Right lobe of liver (tissue), 6 donors: ENCODE data around the gene DTNB. TPM values are rescaled to one million over a fixed set of nuclear protein-coding genes. Genes with fewer than 3 reads are reported as not detected.

Experiments
- ATAC-seq, 4 donors: fragments of 200-7000 bp; cut with Tn5 transposase; one replicate each; pipeline ENCODE4 v1.9.1; 2020; ENCODE audit warnings: mild to moderate bottlenecking in 4 of 4, moderate library complexity in 4 of 4
- DNase-seq, 3 donors: peaks; one replicate each; pipeline ENCODE4 v3.0.0-alpha.2; 2020
- H3K27ac ChIP-seq, 3 donors: fragments of 200-600 bp; one replicate each; pipeline ENCODE4 v1.8.0; 2022
- H3K27me3 ChIP-seq, 2 donors: fragments of 200-600 bp; one replicate each; pipeline ENCODE4 v1.8.0; 2022
- H3K36me3 ChIP-seq, 4 donors: fragments of 200-600 bp; sonication (generic) in 1 of 4; one replicate each; pipeline versions ENCODE4 v1.5.1 to v1.8.0; 2017 to 2022; ENCODE audit warnings: control low read depth in 1 of 4
- H3K4me1 ChIP-seq, 4 donors: fragments of 200-600 bp; sonication (generic) in 1 of 4; one replicate each; pipeline versions ENCODE4 v1.5.1 to v1.8.0; 2017 to 2022; ENCODE audit warnings: control low read depth in 1 of 4
- H3K4me3 ChIP-seq, 3 donors: fragments of 200-600 bp; one replicate each; pipeline ENCODE4 v1.8.0; 2022
- H3K9me3 ChIP-seq, 4 donors: fragments of 200-600 bp; sonication (generic) in 1 of 4; one replicate each; pipeline versions ENCODE4 v1.5.1 to v1.8.0; 2017 to 2022; ENCODE audit warnings: control low read depth in 1 of 4
- POLR2A ChIP-seq: fragments of 450-650 bp; IDR thresholded peaks from one replicate; pipeline ENCODE4 v1.6.1; 2017; ENCODE audit warnings: antibody characterized with exemption, mild to moderate bottlenecking
- WGBS: methylation state at CpG from one replicate; pipeline ENCODE4 v1.1.6; 2018; ENCODE audit warnings: low coverage, low lambda C conversion rate; ENCODE audit not compliant: insufficient coverage; ENCODE audit errors: missing lambda C conversion rate; 5-methylcytosine and 5-hydroxymethylcytosine counted together
- intact Hi-C, 2 donors: fragments of 100-400 bp; cut with DNase I; formaldehyde crosslinking; loops; one replicate each; pipeline versions ENCODE4 v1.11.2 to v1.14.1; 2022
- total RNA-seq, 6 experiments: library from RNA; depleted of rRNA in 2 of 6; stranded (reverse); fragments of >200 nt in 2 of 6; fragmentation: NEBNext Ultra II Directional in 3 of 6; extraction: Animal tissue kit (Norgen Biotek cat#: 25700) in 3 of 6; gene quantifications; one replicate each; pipeline versions ENCODE4 v1.1.0 to v1.2.4, GENCODE V29; 2016 to 2023
- TF ChIP-seq, protein P1 (sequence below), 4 donors: fragments of 200-600 bp in 3 of 4; fragments of 450-650 bp in 1 of 4; IDR thresholded peaks; one replicate each; pipeline versions ENCODE4 v1.5.1 to v1.8.0; 2016 to 2022; ENCODE audit warnings: antibody characterized with exemption in 4 of 4, mild to moderate bottlenecking in 2 of 4
- donor health status: DM: no; HTN: yes; CAD: no.
- donor health status: DM: no; HTN: no; CAD: no.
- donor health status: DM: no; HTN: no; CAD: no.
- donor health status: DM: no; HTN: yes; CAD: no.
- donor health status: DM: no; HTN: yes; CAD: no.

The DTNB gene
- total RNA-seq, 6 experiments from 2014 or later = 7.0 to 10.3 (median 8.8) TPM

DNA sequence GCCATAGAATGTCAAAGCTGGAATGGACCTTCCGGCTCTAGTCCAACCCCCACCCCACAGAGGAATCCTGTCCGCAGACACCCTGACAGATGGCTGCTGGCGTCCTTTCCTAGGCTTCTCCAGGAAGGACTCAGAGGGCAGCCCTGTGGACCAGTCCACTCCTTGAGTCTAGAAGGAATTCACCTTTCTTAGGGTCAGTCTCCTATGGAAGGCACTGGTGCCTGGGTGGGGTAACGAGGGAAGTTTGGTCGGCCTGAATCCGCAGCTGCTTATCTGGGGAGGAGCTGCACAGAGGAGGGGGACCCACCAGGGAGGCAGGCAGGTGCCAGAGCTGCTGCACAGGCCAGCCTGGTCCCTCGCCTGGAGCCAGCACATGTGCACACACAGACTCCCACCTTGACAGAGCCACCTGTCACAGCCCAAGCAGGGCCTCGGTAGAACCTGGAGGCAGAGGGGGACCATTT is 334.1 kb downstream of the DTNB start:
- intact Hi-C loops = no loop called here
- no peaks in the 10 kb centered on the region for H3K27me3 ChIP-seq
- WGBS = 63% methylated on average over 4 of the region's 8 CpGs
- DNase-seq (no peak), ATAC-seq (no peak)
- no peaks in the 10 kb centered on the region for H3K9me3 ChIP-seq
- TF ChIP-seq, protein P1, sequence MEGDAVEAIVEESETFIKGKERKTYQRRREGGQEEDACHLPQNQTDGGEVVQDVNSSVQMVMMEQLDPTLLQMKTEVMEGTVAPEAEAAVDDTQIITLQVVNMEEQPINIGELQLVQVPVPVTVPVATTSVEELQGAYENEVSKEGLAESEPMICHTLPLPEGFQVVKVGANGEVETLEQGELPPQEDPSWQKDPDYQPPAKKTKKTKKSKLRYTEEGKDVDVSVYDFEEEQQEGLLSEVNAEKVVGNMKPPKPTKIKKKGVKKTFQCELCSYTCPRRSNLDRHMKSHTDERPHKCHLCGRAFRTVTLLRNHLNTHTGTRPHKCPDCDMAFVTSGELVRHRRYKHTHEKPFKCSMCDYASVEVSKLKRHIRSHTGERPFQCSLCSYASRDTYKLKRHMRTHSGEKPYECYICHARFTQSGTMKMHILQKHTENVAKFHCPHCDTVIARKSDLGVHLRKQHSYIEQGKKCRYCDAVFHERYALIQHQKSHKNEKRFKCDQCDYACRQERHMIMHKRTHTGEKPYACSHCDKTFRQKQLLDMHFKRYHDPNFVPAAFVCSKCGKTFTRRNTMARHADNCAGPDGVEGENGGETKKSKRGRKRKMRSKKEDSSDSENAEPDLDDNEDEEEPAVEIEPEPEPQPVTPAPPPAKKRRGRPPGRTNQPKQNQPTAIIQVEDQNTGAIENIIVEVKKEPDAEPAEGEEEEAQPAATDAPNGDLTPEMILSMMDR (IDR thresholded peaks at IDR 0.05) = no peak
- no peak for TF ChIP-seq POLR2A
- no peaks in the 10 kb centered on the region for H3K36me3 ChIP-seq
- H3K27ac ChIP-seq = no peak overlapping the region
- H3K4me3 ChIP-seq = no peak overlapping the region
- peaks cover 0 to 7% (median 0%) of the 10 kb centered on the region in 4 donors for H3K4me1 ChIP-seq

DNA sequence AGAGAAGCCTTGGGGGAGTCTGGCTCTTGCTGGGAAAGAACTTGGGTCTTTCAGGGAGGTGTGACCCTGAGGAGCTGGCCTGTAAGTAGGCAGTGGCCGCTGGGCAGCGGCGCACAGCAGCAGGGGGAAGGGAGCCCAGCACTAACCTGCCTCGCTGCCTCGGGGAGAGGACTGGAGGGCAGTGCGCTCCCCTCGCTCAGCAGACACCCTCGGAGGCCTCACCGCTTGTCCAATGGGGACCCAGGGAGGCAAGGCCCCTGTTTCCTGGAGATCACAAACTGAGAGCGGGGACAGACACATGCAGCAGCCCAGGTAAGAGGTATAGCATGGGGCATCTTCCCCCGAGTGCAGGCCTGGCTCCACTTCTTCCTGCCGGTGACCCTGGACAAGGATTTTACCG is 335.0 kb downstream of the DTNB start:
- no peaks in the 10 kb centered on the region for H3K36me3 ChIP-seq
- H3K27ac ChIP-seq = no peak overlapping the region
- WGBS = 63% methylated on average over 5 of the region's 13 CpGs
- peaks cover 0 to 7% (median 0%) of the 10 kb centered on the region in 4 donors for H3K4me1 ChIP-seq
- DNase-seq = no peak
- no peaks in the 10 kb centered on the region for H3K27me3 ChIP-seq
- ATAC-seq = no peak
- H3K4me3 ChIP-seq = no peak overlapping the region
- no peaks in the 10 kb centered on the region for H3K9me3 ChIP-seq
- TF ChIP-seq POLR2A = no peak
- TF ChIP-seq, protein P1 (IDR thresholded peaks at IDR 0.05) = no peak
- intact Hi-C loops = no loop called here

DNA sequence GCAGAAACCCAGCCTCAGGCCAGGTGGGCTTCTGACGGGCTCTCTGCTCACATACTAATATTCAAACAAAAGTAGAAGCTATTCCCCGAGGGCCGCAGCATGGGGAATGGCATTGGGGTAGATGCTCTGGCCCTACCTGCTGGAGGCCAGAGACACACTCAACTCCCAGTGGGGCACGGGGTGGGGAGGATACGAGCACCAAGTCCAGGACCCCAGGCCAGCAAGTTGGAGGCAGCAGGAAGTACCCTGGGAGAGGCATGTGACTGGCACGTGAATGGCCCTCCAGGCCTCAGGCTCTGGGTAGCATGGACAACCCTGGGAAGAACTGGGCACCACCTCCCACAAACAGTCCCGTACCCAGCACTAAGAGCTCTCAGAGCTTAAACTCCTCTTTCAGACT is 335.5 kb downstream of the DTNB start:
- DNase-seq = no peak
- Histone ChIP-seq H3K4me1 (peaks cover 0 to 7% (median 0%) of the 10 kb centered on the region in 4 donors), H3K36me3 (no peaks in the 10 kb centered on the region), H3K27ac (no peak overlapping the region), H3K27me3 (no peaks in the 10 kb centered on the region), H3K9me3 (no peaks in the 10 kb centered on the region), H3K4me3 (no peak overlapping the region)
- intact Hi-C loops = no loop called here
- TF ChIP-seq, protein P1 (IDR thresholded peaks at IDR 0.05) = no peak
- TF ChIP-seq POLR2A = no peak
- no peak for ATAC-seq
- no CpG with 5 or more reads among the region's 7 CpGs for WGBS

DNA sequence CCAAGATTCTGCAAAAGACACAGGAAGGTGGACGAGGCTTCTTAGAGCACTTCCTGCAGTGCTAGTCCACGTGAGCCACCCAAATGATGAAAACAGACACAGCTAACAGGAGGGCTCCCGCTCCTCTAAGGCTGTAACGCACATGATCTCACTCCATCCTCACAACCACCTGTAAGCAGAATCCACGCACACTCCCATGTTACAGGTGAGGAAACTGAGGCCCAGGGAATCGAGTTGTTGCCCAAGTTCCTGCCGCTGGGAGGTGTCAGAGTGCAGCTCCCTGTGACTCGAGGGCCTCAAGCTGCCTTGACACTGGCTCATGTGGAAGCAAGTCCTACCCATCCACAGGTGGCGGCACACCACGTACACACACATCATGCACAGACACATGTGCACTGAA is 336.1 kb downstream of the DTNB start:
- no peaks in the 10 kb centered on the region for H3K9me3 ChIP-seq
- no peaks in the 10 kb centered on the region for H3K36me3 ChIP-seq
- no peak overlapping the region for H3K27ac ChIP-seq
- intact Hi-C loops = no loop called here
- 84% methylated on average over 8 of the region's 10 CpGs for WGBS
- H3K4me1 ChIP-seq = peaks cover 0 to 7% (median 0%) of the 10 kb centered on the region in 4 donors
- no peak for ATAC-seq
- H3K27me3 ChIP-seq = no peaks in the 10 kb centered on the region
- H3K4me3 ChIP-seq = no peak overlapping the region
- TF ChIP-seq, protein P1 (IDR thresholded peaks at IDR 0.05) = no peak
- no peak for TF ChIP-seq POLR2A
- no peak for DNase-seq

DNA sequence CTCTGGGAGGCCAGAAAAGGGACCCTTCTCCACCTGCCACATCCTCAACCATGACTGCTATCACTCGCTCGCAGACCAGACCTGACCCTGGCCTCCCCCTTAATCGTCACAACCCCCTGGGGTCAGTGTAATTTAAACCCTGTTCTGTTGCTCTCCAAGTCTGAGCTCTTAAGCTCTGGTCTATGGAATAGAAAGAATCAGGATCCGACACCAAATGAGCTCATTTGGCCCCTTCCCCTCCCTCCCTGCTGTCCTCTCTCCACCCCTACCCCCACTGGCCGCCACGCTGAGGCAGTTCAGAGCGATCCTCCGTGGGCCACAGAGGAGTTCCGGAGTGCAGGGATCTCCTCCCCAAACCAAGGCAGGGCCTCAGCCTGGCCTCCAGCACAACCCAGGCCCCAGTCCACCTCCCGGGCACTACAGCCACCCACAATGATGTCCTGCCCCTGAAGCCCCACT is 337.0 kb downstream of the DTNB start:
- H3K27ac ChIP-seq = no peak overlapping the region
- WGBS = 91% methylated on average over 4 of the region's 10 CpGs
- no peak overlapping the region for H3K4me3 ChIP-seq
- peaks cover 0 to 7% (median 0%) of the 10 kb centered on the region in 4 donors for H3K4me1 ChIP-seq
- DNase-seq = no peak
- H3K9me3 ChIP-seq = no peaks in the 10 kb centered on the region
- ATAC-seq = no peak
- H3K27me3 ChIP-seq = no peaks in the 10 kb centered on the region
- intact Hi-C loops = no loop called here
- H3K36me3 ChIP-seq = no peaks in the 10 kb centered on the region
- TF ChIP-seq POLR2A = no peak
- TF ChIP-seq, protein P1 (IDR thresholded peaks at IDR 0.05) = no peak
